Measurements from ENCODE around the gene POLN. TPM values are rescaled to one million over a fixed set of nuclear protein-coding genes. Genes with fewer than 3 reads are reported as not detected.

POLN gene
- polyA plus RNA-seq, 1 experiment: 1.5 TPM

DNA sequence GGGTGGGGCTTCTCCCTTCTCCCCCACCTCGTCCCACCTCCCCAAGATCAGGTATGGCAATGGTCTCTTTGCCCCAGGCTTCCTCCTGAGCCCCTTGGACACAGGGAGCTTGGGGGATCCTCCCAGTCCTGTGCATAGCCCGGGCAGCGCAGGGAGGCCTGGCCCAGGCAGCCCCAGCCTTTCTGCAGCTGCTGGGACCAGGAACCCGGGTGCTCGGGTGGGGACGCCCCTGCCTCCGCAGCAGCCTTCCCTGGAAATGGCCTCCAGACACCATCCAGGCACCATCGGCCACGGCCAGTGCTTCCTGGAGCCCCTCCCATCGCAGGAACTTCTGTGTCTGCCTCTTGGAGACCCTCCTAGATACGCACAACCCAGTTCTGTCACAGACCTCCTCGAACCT is 25.9 kb upstream of the POLN start:
- Histone ChIP-seq H3K4me3 (ENCODE audit: low read depth, low read length) (no peak overlapping the region), H3K36me3 (ENCODE audit: control insufficient read depth, insufficient read depth, low read length) (no peaks in the 10 kb centered on the region), H3K27me3 (ENCODE audit: control insufficient read depth, insufficient read depth, low read length) (no peaks in the 10 kb centered on the region)
- CTCF ChIA-PET: no interaction called here
- POLR2A ChIA-PET: no interaction called here
- TF ChIP-seq, protein P1, sequence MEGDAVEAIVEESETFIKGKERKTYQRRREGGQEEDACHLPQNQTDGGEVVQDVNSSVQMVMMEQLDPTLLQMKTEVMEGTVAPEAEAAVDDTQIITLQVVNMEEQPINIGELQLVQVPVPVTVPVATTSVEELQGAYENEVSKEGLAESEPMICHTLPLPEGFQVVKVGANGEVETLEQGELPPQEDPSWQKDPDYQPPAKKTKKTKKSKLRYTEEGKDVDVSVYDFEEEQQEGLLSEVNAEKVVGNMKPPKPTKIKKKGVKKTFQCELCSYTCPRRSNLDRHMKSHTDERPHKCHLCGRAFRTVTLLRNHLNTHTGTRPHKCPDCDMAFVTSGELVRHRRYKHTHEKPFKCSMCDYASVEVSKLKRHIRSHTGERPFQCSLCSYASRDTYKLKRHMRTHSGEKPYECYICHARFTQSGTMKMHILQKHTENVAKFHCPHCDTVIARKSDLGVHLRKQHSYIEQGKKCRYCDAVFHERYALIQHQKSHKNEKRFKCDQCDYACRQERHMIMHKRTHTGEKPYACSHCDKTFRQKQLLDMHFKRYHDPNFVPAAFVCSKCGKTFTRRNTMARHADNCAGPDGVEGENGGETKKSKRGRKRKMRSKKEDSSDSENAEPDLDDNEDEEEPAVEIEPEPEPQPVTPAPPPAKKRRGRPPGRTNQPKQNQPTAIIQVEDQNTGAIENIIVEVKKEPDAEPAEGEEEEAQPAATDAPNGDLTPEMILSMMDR (IDR thresholded peaks at IDR 0.05; ENCODE audit: insufficient read depth, low read depth, low read length): no peak
- no peak for DNase-seq (ENCODE audit: low read depth)

DNA sequence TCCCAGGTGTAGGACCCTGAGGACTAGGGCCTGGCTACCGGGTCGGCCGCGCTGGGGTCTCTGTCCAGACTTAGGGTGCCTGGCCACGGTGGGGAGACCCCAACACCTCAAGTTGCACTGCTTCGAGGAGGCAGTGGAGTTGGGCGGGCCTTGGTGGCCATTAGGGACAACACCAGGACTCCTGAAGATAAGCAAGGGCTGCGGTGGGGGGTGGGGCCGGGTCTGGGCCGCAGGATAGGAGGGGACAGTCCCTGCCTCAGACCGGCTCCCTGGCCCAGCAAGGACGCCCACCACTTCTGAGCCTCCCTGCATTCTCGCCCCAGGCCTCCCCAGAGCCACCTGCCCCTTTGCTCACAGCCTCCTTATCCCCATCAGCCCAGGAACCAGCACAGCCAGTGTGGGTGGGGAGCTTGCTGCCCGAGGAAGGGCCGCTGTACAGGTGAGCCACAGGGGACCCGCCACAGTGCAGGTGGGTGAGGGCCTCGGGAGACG is 25.4 kb upstream of the POLN start:
- TF ChIP-seq, protein P1 (IDR thresholded peaks at IDR 0.05; ENCODE audit: insufficient read depth, low read depth, low read length): no peak
- no peaks in the 10 kb centered on the region for H3K27me3 ChIP-seq (ENCODE audit: control insufficient read depth, insufficient read depth, low read length)
- H3K36me3 ChIP-seq (ENCODE audit: control insufficient read depth, insufficient read depth, low read length): no peaks in the 10 kb centered on the region
- no peak for DNase-seq (ENCODE audit: low read depth)
- no peak overlapping the region for H3K4me3 ChIP-seq (ENCODE audit: low read depth, low read length)
- CTCF ChIA-PET: no interaction called here
- POLR2A ChIA-PET: no interaction called here

DNA sequence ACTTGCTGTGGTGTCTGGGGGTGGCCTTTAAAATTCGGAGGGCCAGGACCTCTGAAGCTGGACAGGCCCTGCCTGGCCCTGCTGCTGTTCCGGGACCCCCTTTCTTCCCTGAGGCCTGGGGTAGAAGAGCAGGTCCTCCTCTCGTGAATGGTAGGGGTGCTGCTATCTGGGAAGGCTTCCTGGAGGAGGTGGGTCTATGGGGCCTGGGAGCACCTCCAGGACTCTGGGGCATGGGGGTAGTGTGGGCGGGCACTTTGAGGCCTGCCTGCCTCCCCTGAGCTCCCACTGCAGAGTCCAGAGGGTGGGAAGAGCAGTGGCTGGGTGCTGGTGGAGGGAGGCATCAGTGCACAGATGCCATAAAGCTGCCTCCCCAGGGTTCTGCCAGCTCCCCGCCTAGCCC is 24.9 kb upstream of the POLN start:
- ChIA-PET CTCF (interaction anchor here (1.1 to 1.5 kb wide), 2 partner anchors 22 to 25 kb away, joined by 3 read pairs; no protein-coding TSS in a partner anchor), POLR2A (no interaction called here)
- DNase-seq (ENCODE audit: low read depth): no peak
- TF ChIP-seq, protein P1 (IDR thresholded peaks at IDR 0.05; ENCODE audit: insufficient read depth, low read depth, low read length): no peak
- Histone ChIP-seq H3K36me3 (ENCODE audit: control insufficient read depth, insufficient read depth, low read length) (no peaks in the 10 kb centered on the region), H3K27me3 (ENCODE audit: control insufficient read depth, insufficient read depth, low read length) (no peaks in the 10 kb centered on the region), H3K4me3 (ENCODE audit: low read depth, low read length) (no peak overlapping the region)

DNA sequence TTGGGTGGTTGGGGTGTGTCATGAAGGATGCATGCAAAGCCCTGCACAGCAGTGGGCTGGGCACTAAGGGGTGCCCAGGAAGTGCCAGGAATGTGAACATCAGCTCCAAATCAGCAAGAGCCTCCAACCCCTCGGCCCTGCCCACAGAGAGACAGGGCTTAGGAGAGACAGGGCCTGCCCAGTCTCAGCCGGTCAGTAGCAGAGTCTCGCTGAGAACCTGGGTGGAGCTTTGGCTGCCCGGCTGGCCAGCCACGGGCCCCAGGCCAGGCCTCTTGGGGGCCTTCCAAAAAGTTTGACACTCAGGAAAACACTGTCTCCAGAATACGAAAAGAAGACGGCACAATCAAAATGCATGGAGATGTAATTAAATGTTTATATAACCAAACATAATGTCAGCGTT is 24.3 kb upstream of the POLN start:
- TF ChIP-seq, protein P1 (IDR thresholded peaks at IDR 0.05; ENCODE audit: insufficient read depth, low read depth, low read length): no peak
- CTCF ChIA-PET: interaction anchor here (1.1 to 1.5 kb wide), 2 partner anchors 22 to 25 kb away, joined by 3 read pairs; no protein-coding TSS in a partner anchor
- H3K27me3 ChIP-seq (ENCODE audit: control insufficient read depth, insufficient read depth, low read length): no peaks in the 10 kb centered on the region
- H3K36me3 ChIP-seq (ENCODE audit: control insufficient read depth, insufficient read depth, low read length): no peaks in the 10 kb centered on the region
- H3K4me3 ChIP-seq (ENCODE audit: low read depth, low read length): no peak overlapping the region
- no peak for DNase-seq (ENCODE audit: low read depth)
- POLR2A ChIA-PET: no interaction called here

DNA sequence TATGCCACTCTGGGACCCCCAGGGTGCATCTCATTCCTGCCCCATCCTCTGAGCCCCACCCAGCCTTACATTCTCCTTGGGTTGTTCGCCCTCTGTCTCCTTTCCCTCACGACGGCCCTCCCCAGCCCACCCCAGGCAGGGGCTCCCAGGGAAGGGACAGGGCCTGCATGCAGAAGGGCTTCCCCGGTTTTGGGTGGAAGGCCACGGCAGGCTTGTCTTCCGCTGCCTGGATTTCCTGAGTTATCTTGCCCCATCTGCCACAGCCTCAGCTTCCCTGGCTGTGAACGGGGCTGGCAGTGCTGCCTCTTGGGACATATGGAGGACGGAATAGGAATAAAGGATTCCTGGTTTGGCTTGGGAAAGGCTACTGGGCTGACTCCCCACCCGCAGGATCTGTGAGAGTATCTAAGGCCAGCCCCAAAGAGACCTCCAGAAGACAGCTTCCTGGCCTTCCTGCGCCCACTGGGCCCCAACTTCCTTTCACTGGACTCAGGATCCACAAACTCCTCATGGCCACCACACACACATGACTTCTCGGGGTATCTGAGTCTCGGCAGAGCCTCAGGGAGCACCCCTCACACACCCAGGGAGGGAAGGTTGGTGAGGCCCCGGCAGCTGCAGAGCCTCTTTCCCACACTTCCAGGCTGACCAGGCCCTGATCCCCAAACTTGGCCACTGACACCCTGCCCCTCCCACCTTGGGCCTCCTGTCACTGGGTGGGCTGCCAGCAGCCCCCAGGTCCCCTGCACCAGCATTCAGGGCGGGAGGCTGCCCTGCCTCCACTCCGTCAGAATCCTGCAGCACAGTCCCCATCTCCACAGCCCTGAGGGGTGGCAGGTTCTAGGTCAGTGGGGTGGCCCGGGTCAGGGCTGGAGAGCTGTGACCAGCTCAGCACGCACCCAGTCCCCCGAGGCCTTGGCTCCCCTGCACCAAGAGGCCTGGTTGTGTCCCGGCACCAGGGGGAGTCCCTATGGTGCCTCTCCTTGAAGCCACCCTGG is 23.5 kb upstream of the POLN start:
- Histone ChIP-seq H3K36me3 (ENCODE audit: control insufficient read depth, insufficient read depth, low read length) (no peaks in the 10 kb centered on the region; the same call in 1 of the 2 replicates), H3K27me3 (ENCODE audit: control insufficient read depth, insufficient read depth, low read length) (no peaks in the 10 kb centered on the region), H3K4me3 (ENCODE audit: low read depth, low read length) (no peak overlapping the region)
- DNase-seq (ENCODE audit: low read depth): no peak
- ChIA-PET CTCF (interaction anchor here (1.1 to 1.5 kb wide), 2 partner anchors 23 to 26 kb away, joined by 3 read pairs; no protein-coding TSS in a partner anchor), POLR2A (no interaction called here)
- TF ChIP-seq, protein P1 (IDR thresholded peaks at IDR 0.05; ENCODE audit: insufficient read depth, low read depth, low read length): no peak

Measured in BJ (cell line).